Mammary epithelial cell (primary cell): ENCODE data around the gene MYO16.

Experiments used
- EZH2 ChIP-seq: IDR thresholded peaks from 2 replicates; pipeline ENCODE4 v1.6.1; 2012; ENCODE audit warnings: low read length, inconsistent platforms, borderline replicate concordance
- TF ChIP-seq, protein P1 (sequence below), 2 donors: IDR thresholded peaks in 1 of 2; conservative IDR thresholded peaks in 1 of 2; 2 replicates each; pipeline ENCODE4 v1.5.1; 2011 to 2012; ENCODE audit warnings: inconsistent platforms in 2 of 2, low read length in 2 of 2, mild to moderate bottlenecking in 2 of 2, control low read depth in 1 of 2, low read depth in 1 of 2; ENCODE audit not compliant: insufficient read depth in 1 of 2; ENCODE audit errors: extremely low read depth in 1 of 2

DNA sequence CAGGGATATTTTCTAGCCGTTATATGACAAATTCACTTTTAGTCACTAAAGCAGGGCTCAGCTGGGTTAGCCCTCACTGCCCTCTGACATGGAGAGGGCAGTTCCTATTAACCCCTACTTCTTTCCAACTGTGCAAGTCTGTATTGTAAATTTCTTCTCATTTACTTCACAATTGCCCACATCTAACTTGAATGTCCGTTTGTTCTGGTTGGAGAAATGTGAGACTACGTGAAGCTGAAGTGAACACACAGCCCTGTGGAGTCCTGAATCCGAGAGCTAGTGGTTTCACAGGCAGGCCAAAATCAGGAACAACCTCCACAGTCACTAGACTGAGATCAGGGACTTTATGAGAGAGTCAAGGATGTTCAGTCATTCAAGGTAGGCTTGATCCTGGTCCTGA, 4.4 kb upstream of the MYO16 start:
- TF ChIP-seq, protein P1, sequence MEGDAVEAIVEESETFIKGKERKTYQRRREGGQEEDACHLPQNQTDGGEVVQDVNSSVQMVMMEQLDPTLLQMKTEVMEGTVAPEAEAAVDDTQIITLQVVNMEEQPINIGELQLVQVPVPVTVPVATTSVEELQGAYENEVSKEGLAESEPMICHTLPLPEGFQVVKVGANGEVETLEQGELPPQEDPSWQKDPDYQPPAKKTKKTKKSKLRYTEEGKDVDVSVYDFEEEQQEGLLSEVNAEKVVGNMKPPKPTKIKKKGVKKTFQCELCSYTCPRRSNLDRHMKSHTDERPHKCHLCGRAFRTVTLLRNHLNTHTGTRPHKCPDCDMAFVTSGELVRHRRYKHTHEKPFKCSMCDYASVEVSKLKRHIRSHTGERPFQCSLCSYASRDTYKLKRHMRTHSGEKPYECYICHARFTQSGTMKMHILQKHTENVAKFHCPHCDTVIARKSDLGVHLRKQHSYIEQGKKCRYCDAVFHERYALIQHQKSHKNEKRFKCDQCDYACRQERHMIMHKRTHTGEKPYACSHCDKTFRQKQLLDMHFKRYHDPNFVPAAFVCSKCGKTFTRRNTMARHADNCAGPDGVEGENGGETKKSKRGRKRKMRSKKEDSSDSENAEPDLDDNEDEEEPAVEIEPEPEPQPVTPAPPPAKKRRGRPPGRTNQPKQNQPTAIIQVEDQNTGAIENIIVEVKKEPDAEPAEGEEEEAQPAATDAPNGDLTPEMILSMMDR (conservative IDR thresholded peaks at IDR 0.05 in 1 of 2, IDR thresholded peaks at IDR 0.05 in 1 of 2; ENCODE audit: extremely low read depth in 1 of 2, insufficient read depth in 1 of 2, low read depth in 1 of 2, low read length in 2 of 2): no peak
- TF ChIP-seq EZH2: no peak
